K562 (cell line): ENCODE measurements around the gene NGDN.

Experiments used
- FUS ChIP-seq: fragments of 200-400 bp; formaldehyde crosslinking; optimal IDR thresholded peaks from 2 replicates; pipeline ENCODE3; 2017; ENCODE audit warnings: low read depth, low read length
- RCOR1 ChIP-seq, 2 experiments: IDR thresholded peaks; 2 replicates each; pipeline ENCODE4 v1.6.1; 2012; ENCODE audit warnings: low read depth in 2 of 2, low read length in 2 of 2, borderline replicate concordance in 1 of 2, improper control_type of control experiment in 1 of 2
- ZNF24 ChIP-seq: fragments of 450-650 bp; IDR thresholded peaks from 2 replicates; pipeline ENCODE4 v1.6.1; 2016
- TF ChIP-seq, protein P1 (sequence below): sonication (generic); formaldehyde crosslinking; IDR thresholded peaks from 2 replicates; pipeline ENCODE4 v1.8.1; 2022; ENCODE audit warnings: missing genetic modification reagents
- TF ChIP-seq, protein P2 (sequence below), 3 experiments: IDR thresholded peaks in 2 of 3; conservative IDR thresholded peaks in 1 of 3; 2 replicates each; pipeline ENCODE4 v1.5.1; 2011 to 2012; ENCODE audit warnings: low read length in 3 of 3, mild to moderate bottlenecking in 3 of 3, control low read depth in 2 of 3, improper control_type of control experiment in 1 of 3, inconsistent platforms in 1 of 3, low read depth in 1 of 3, mixed read lengths in 1 of 3, moderate library complexity in 1 of 3; ENCODE audit not compliant: insufficient read depth in 2 of 3
- TF ChIP-seq, protein P3 (sequence below): sonication (generic); formaldehyde crosslinking; IDR thresholded peaks from 2 replicates; pipeline ENCODE4 v1.8.0; 2022; ENCODE audit warnings: mild to moderate bottlenecking, missing genetic modification reagents
- TF ChIP-seq, protein P4 (sequence below), 2 experiments: fragments of 450-650 bp in 1 of 2; IDR thresholded peaks; 2 replicates each; pipeline ENCODE4 v1.6.1; 2011 to 2017; ENCODE audit warnings: low read depth in 2 of 2, antibody characterized with exemption in 1 of 2, borderline replicate concordance in 1 of 2, low read length in 1 of 2, mild to moderate bottlenecking in 1 of 2, mixed read lengths in 1 of 2; ENCODE audit not compliant: control insufficient read depth in 1 of 2

DNA sequence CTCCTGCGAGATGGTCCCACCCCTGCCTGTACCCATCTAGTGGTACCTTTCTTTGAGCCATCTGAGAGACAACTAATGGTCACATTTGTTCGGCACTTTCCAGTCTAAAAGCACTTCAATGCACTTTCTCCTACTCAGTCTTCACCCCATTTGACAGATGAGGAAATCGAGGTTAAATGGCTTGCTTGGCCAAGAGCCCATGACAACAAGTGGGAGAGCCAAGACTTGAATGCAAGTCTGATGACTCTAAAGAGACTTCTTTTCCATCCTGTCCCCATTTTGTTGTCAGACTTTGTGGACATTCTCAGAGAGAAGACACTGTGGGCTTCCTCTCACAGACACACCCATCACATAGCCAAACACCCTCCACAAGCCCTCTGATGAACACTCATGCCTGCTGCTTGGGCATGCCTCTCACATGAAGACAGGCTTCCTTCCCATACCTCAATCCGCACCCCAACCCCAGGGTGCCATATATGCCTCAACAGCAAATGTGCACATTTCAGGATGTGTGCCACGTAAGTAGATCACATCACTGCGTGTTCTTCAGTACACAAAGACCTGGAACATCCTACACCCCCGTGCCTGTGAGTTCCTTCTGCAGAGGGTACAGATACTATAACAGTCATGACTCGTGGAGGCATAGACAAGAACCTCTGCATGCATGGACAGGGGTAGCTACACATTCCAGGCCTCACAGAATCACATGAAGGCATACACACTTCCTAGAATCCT is 34.8 kb upstream of the NGDN start:
- TF ChIP-seq, protein P1, sequence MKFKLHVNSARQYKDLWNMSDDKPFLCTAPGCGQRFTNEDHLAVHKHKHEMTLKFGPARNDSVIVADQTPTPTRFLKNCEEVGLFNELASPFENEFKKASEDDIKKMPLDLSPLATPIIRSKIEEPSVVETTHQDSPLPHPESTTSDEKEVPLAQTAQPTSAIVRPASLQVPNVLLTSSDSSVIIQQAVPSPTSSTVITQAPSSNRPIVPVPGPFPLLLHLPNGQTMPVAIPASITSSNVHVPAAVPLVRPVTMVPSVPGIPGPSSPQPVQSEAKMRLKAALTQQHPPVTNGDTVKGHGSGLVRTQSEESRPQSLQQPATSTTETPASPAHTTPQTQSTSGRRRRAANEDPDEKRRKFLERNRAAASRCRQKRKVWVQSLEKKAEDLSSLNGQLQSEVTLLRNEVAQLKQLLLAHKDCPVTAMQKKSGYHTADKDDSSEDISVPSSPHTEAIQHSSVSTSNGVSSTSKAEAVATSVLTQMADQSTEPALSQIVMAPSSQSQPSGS (CRISPR knock-in tag) = no peak
- TF ChIP-seq ZNF24 (no peak), FUS (no peak), RCOR1 (IDR thresholded peaks at IDR 0.05; ENCODE audit: borderline replicate concordance in 1 of 2, low read depth in 2 of 2, low read length in 2 of 2) (no peak)
- TF ChIP-seq, protein P2, sequence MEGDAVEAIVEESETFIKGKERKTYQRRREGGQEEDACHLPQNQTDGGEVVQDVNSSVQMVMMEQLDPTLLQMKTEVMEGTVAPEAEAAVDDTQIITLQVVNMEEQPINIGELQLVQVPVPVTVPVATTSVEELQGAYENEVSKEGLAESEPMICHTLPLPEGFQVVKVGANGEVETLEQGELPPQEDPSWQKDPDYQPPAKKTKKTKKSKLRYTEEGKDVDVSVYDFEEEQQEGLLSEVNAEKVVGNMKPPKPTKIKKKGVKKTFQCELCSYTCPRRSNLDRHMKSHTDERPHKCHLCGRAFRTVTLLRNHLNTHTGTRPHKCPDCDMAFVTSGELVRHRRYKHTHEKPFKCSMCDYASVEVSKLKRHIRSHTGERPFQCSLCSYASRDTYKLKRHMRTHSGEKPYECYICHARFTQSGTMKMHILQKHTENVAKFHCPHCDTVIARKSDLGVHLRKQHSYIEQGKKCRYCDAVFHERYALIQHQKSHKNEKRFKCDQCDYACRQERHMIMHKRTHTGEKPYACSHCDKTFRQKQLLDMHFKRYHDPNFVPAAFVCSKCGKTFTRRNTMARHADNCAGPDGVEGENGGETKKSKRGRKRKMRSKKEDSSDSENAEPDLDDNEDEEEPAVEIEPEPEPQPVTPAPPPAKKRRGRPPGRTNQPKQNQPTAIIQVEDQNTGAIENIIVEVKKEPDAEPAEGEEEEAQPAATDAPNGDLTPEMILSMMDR (IDR thresholded peaks at IDR 0.05 in 2 of 3, conservative IDR thresholded peaks at IDR 0.05 in 1 of 3; ENCODE audit: insufficient read depth in 2 of 3, low read depth in 1 of 3, low read length in 3 of 3) = no peak
- TF ChIP-seq, protein P3, sequence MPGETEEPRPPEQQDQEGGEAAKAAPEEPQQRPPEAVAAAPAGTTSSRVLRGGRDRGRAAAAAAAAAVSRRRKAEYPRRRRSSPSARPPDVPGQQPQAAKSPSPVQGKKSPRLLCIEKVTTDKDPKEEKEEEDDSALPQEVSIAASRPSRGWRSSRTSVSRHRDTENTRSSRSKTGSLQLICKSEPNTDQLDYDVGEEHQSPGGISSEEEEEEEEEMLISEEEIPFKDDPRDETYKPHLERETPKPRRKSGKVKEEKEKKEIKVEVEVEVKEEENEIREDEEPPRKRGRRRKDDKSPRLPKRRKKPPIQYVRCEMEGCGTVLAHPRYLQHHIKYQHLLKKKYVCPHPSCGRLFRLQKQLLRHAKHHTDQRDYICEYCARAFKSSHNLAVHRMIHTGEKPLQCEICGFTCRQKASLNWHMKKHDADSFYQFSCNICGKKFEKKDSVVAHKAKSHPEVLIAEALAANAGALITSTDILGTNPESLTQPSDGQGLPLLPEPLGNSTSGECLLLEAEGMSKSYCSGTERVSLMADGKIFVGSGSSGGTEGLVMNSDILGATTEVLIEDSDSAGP = no peak
- TF ChIP-seq, protein P4, sequence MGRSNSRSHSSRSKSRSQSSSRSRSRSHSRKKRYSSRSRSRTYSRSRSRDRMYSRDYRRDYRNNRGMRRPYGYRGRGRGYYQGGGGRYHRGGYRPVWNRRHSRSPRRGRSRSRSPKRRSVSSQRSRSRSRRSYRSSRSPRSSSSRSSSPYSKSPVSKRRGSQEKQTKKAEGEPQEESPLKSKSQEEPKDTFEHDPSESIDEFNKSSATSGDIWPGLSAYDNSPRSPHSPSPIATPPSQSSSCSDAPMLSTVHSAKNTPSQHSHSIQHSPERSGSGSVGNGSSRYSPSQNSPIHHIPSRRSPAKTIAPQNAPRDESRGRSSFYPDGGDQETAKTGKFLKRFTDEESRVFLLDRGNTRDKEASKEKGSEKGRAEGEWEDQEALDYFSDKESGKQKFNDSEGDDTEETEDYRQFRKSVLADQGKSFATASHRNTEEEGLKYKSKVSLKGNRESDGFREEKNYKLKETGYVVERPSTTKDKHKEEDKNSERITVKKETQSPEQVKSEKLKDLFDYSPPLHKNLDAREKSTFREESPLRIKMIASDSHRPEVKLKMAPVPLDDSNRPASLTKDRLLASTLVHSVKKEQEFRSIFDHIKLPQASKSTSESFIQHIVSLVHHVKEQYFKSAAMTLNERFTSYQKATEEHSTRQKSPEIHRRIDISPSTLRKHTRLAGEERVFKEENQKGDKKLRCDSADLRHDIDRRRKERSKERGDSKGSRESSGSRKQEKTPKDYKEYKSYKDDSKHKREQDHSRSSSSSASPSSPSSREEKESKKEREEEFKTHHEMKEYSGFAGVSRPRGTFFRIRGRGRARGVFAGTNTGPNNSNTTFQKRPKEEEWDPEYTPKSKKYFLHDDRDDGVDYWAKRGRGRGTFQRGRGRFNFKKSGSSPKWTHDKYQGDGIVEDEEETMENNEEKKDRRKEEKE (IDR thresholded peaks at IDR 0.05; ENCODE audit: borderline replicate concordance in 1 of 2, control insufficient read depth in 1 of 2, low read depth in 2 of 2, low read length in 1 of 2) = no peak
